GM19463 (cell line): ENCODE results near the gene ZMYND19.
"Not testable (repeated sequence)": the region's sequence is repeated elsewhere in the genome, so short reads cannot be mapped to it uniquely, and the experiment has no call there.

ENCODE experiments used
- ATAC-seq: cut with Tn5 transposase; IDR thresholded peaks from one replicate; pipeline ENCODE4 v1.9.1; 2021; ENCODE audit warnings: mild to moderate bottlenecking, moderate library complexity; ENCODE audit not compliant: unreplicated experiment

Gene ZMYND19

GRCh38 chr9:137590469-137591383 is at the start of gene ZMYND19:
Gene ZMYND19, minus strand, starts transcription at chr9:137590512. Its CDS starts 249 bp downstream, at chr9:137590263.
- peak; percentile 89 for ATAC-seq

GRCh38 chr9:137639303-137640051 is 49.2 kb upstream of the ZMYND19 start:
- no peak for ATAC-seq

GRCh38 chr9:137638680-137639079 is 48.4 kb upstream of the ZMYND19 start:
- no peak for ATAC-seq

DNA sequence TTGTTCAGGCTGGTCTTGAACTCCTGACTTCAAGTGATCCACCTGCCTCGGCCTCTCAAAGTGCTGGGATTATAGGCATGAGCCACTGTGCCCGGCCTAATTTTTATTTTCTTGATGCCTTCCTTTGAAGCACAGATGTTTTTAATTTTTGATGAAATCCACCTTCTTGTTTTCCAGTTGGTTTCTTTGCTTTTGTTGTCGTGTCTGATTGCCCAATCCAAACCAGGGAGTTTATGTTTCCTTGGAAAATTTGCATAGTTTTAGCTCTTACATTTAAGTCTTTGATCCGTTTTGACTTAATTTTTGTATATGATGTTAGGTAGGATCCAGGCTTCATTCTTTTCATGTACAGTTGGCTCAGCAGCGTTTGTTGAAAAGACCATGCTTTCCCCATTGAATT is 43.7 kb upstream of the ZMYND19 start:
- ATAC-seq: no peak

DNA sequence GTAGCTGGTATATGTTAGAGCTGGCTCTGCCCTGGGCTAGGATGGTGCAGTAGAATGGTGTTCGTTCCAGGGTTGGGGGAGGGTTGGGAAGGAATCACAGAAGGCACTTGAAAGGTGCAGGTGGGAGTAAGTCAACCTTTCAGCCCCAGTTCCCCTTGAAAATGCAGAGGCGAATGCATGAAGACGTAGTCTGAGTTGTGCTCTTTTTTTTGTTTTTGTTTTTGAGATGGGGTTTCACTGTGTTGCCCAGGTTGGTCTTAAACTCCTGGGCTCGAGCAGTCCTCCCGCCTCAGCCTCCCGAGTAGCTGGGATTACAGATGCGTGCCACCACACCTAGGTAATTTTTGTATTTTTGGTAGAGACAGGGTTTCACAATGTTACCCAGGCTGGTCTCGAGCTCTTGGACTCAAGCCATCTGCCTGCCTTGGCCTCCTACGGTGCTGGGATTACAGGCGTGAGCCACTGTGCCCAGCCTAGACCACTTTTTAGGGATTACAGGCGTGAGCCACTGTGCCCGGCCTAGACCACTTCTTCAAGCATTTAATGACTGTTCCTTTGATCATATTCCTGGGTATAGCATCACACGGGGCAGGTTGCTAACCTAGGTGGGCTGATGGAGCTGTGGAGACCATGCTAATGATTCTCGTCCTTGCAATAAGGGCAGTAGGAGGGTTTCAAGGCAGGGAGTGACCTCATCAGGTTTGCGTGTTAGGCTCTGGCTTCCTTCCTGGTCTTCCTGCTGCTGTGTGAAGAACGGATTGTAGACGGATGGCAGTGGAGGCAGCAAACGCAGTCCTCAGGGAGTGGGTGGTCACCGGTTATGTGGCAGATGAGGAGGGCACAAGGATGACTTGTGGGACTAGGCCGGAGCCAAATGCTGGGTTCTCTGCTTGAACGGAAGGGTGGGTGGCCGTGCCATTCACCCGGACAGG is 42.2 kb upstream of the ZMYND19 start:
- no peak for ATAC-seq

GRCh38 chr9:137631345-137632229 is 41.3 kb upstream of the ZMYND19 start:
- ATAC-seq: no peak

GRCh38 chr9:137630679-137631078 is 40.4 kb upstream of the ZMYND19 start:
- ATAC-seq: no peak

- ATAC-seq: no peak
Measured at GRCh38 chr9:137630126-137630525, 39.8 kb upstream of the ZMYND19 start.

- not testable (repeated sequence) for ATAC-seq
Measured at GRCh38 chr9:137627406-137627805, 37.1 kb upstream of the ZMYND19 start.

- no peak for ATAC-seq
Measured at GRCh38 chr9:137626464-137626863, 36.2 kb upstream of the ZMYND19 start.

GRCh38 chr9:137622211-137622610 is 31.9 kb upstream of the ZMYND19 start:
- not testable (repeated sequence) for ATAC-seq

DNA sequence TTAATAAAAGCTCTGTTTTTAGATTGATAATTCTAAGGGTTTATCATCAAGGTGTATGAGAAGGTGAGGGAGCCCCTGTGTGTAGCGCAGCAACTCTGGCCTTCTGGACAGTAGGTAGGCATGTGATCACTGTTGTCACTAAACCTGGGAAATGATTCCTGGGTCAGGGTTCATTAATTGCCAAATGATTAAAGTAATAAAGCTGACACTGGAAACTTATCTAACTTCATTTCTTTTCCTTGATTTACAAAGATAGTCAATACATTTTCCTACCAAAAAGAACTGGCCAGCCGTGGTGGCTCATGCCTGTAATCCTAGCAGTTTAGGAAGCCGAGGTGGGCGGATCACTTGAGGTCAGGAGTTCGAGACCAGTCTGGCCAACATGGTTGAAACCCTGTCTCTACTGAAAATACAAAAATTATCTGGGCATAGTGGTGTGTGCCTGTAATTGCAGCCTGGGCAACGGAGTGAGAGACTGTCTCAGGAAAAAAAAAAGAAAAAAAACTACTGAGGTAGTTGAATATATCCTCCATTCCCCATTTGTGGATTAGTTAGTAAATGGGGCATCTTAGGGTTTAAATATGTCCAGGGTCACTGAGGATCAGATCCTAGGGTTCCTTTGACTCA is 30.9 kb upstream of the ZMYND19 start:
- no peak for ATAC-seq

- ATAC-seq: no peak
Measured at GRCh38 chr9:137620581-137620980, 30.3 kb upstream of the ZMYND19 start.

DNA sequence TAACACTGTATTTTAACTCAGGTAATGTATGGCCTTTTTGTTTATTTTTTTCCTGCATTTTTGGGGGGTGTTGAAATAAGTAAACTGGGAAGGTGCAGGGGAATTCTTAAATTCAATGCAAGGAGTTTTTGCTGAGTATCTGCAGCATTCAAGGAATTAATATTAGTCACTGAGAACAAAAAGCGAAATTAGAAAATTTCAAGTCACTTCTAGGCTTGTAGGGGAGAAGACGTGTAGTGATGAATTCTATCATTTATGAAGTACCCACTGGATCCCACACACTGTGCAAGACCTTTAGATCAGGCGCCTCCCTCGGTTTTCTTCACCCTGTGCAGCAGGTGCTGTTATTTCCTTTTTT is 29.7 kb upstream of the ZMYND19 start:
- no peak for ATAC-seq

DNA sequence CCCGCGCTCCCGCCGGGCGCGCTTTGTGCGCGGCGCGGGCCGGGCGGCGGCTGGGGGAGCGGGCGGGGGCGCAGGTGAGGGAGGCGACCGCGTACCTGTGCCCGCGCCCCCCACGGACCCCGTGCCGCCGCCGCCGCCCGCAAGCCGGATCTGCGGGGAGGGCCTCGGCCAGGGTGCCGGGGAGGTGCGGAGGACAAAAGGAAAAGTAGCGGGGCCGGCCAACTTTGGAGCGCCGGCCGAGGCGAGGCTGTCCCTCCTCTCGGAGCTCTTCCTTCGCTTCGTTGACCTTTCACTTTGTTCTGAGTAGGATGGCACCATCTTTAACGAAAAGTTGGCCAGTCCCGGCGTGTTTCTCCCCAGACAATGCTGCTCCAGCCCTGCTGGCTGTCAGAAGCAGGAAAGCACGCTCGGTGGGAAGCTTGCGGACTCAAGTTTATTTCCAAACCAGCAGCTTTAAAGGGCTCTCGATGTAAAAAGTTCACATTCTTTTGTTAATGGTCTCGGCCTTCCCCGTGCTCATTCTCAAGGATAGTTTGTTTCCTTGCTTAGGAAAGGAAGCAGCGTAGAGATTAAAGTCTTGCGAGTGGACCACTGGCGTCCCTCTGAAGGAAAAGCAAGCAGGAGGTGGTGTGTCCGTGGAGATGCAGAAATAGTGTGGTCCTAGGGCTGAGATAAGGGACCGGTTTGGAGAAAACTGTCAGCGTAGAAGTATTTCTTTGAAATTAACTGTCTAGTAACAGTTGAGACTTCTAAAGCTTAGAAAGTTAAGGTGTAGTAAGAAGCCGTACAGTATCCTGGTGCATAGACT is 29.1 kb upstream of the ZMYND19 start:
- ATAC-seq: no peak

GRCh38 chr9:137618105-137619067 is 28.1 kb upstream of the ZMYND19 start, which contains the start of gene EHMT1:
Gene EHMT1, plus strand, starts transcription at chr9:137619005. Its CDS starts 24 bp downstream, at chr9:137619029.
- peak; percentile 66 for ATAC-seq

- no peak for ATAC-seq
Measured at GRCh38 chr9:137615387-137615871, 25.1 kb upstream of the ZMYND19 start.
